Urinary bladder (tissue), 4 donors: ENCODE measurements around the gene ATF1. TPM values are rescaled to one million over a fixed set of nuclear protein-coding genes. Genes with fewer than 3 reads are reported as not detected.
A peak's percentile ranks its signal among the peaks of the same experiment; 100 is the strongest.
"Not testable (repeated sequence)": the region's sequence is repeated elsewhere in the genome, so short reads cannot be mapped to it uniquely, and the experiment has no call there.

Experiments
- DNase-seq: peaks from one replicate; pipeline ENCODE4 v3.0.0-alpha.2; 2015; ENCODE audit errors: extremely low spot score
- H3K27ac ChIP-seq: one replicate; pipeline ENCODE4 v1.5.1; 2013; ENCODE audit warnings: low read depth, mild to moderate bottlenecking, moderate library complexity
- H3K36me3 ChIP-seq: one replicate; pipeline ENCODE4 v1.6.1; 2013; ENCODE audit warnings: mild to moderate bottlenecking, moderate library complexity; ENCODE audit not compliant: insufficient read depth
- H3K4me1 ChIP-seq: one replicate; pipeline ENCODE4 v1.6.1; 2013; ENCODE audit warnings: mild to moderate bottlenecking, moderate library complexity; ENCODE audit not compliant: insufficient read depth
- H3K4me3 ChIP-seq: one replicate; pipeline ENCODE4 v1.5.1; 2013; ENCODE audit warnings: low read depth, low read length
- WGBS: extraction: QIAGEN DNeasy Blood & Tissue Kit; methylation state at CpG from one replicate; pipeline ENCODE4 v1.1.7; 2013; 5-methylcytosine and 5-hydroxymethylcytosine counted together
- polyA plus RNA-seq: library from polyadenylated mRNA; stranded (reverse); fragments of 200-250 nt; gene quantifications from one replicate; pipeline ENCODE4 v1.2.3, GENCODE V29; 2013
- total RNA-seq: library from RNA; depleted of rRNA; stranded (reverse); fragments of >200 nt; gene quantifications from one replicate; pipeline ENCODE4 v1.2.3, GENCODE V29; 2014
- donor health status: healthy with polysubstance abuse.
- donor health status: healthy.

Gene ATF1
- total and polyA plus RNA-seq, 2 donors = 20.2 to 51.2 TPM

- Histone ChIP-seq H3K4me3 (no peak overlapping the region), H3K36me3 (no peaks in the 10 kb centered on the region), H3K27ac (no peak overlapping the region), H3K4me1 (no peaks in the 10 kb centered on the region)
- no peak for DNase-seq
- WGBS = 97% methylated on average over 7 of the region's 7 CpGs
Measured at GRCh38 chr12:50840809-50841487, 77.0 kb downstream of the ATF1 start.

GRCh38 chr12:50841716-50842531 is 78.0 kb downstream of the ATF1 start:
- Histone ChIP-seq H3K4me3 (no peak overlapping the region), H3K36me3 (no peaks in the 10 kb centered on the region), H3K4me1 (no peaks in the 10 kb centered on the region), H3K27ac (no peak overlapping the region)
- no peak for DNase-seq
- 57% methylated on average over 7 of the region's 7 CpGs for WGBS

GRCh38 chr12:50842637-50843493 is 79.0 kb downstream of the ATF1 start, which contains the start of gene TMPRSS12:
Gene TMPRSS12, plus strand, starts transcription at chr12:50842926. Its CDS starts 39 bp downstream, at chr12:50842965.
- peak within 1 kb of the TSS; percentile 3 for H3K27ac ChIP-seq
- no peaks in the 10 kb centered on the region for H3K4me1 ChIP-seq
- DNase-seq = peak; percentile 13
- H3K36me3 ChIP-seq = no peaks in the 10 kb centered on the region
- H3K4me3 ChIP-seq = no peak within 1 kb of the TSS
- WGBS = 35% methylated on average over 36 of the region's 36 CpGs

GRCh38 chr12:50845021-50845647 is 81.2 kb downstream of the ATF1 start:
- H3K36me3 ChIP-seq = no peaks in the 10 kb centered on the region
- H3K4me3 ChIP-seq = no peak overlapping the region
- H3K27ac ChIP-seq = no peak overlapping the region
- H3K4me1 ChIP-seq = no peaks in the 10 kb centered on the region
- no peak for DNase-seq

GRCh38 chr12:50848963-50849362 is 85.1 kb downstream of the ATF1 start:
- Histone ChIP-seq H3K36me3 (no peaks in the 10 kb centered on the region), H3K27ac (no peak overlapping the region), H3K4me1 (no peaks in the 10 kb centered on the region), H3K4me3 (no peak overlapping the region)
- WGBS = 83% methylated on average over 2 of the region's 2 CpGs
- DNase-seq = no peak

GRCh38 chr12:50855218-50855617 is 91.3 kb downstream of the ATF1 start:
- WGBS = 99% methylated on average over 1 of the region's 1 CpG
- not testable (repeated sequence) for H3K36me3 ChIP-seq, H3K4me3 ChIP-seq, H3K4me1 ChIP-seq, H3K27ac ChIP-seq, DNase-seq

- not testable (repeated sequence) for H3K4me1 ChIP-seq, DNase-seq, H3K36me3 ChIP-seq, H3K27ac ChIP-seq, H3K4me3 ChIP-seq
- WGBS = 92% methylated on average over 2 of the region's 2 CpGs
Measured at GRCh38 chr12:50855679-50856078, 91.8 kb downstream of the ATF1 start.

- Histone ChIP-seq H3K4me3 (no peak overlapping the region), H3K36me3 (no peaks in the 10 kb centered on the region), H3K4me1 (no peaks in the 10 kb centered on the region), H3K27ac (no peak overlapping the region)
- 77% methylated on average over 4 of the region's 4 CpGs for WGBS
- no peak for DNase-seq
Measured at GRCh38 chr12:50859621-50860310, 95.9 kb downstream of the ATF1 start.

GRCh38 chr12:50862316-50862715 is 98.4 kb downstream of the ATF1 start:
- no peak overlapping the region for H3K4me3 ChIP-seq
- 85% methylated on average over 6 of the region's 6 CpGs for WGBS
- no peaks in the 10 kb centered on the region for H3K36me3 ChIP-seq
- DNase-seq = no peak
- no peak overlapping the region for H3K27ac ChIP-seq
- no peaks in the 10 kb centered on the region for H3K4me1 ChIP-seq

GRCh38 chr12:50865266-50865665 is 101.4 kb downstream of the ATF1 start:
- no peaks in the 10 kb centered on the region for H3K4me1 ChIP-seq
- H3K4me3 ChIP-seq = no peak overlapping the region
- H3K36me3 ChIP-seq = no peaks in the 10 kb centered on the region
- H3K27ac ChIP-seq = no peak overlapping the region
- no peak for DNase-seq
- WGBS = 82% methylated on average over 3 of the region's 3 CpGs

GRCh38 chr12:50868881-50869280 is 105.0 kb downstream of the ATF1 start:
- H3K4me1 ChIP-seq, H3K27ac ChIP-seq, H3K4me3 ChIP-seq, DNase-seq, H3K36me3 ChIP-seq: not testable (repeated sequence)
- WGBS = 51% methylated on average over 2 of the region's 2 CpGs
